Measurements from ENCODE around the gene EPHB6. TPM values are rescaled to one million over a fixed set of nuclear protein-coding genes. Genes with fewer than 3 reads are reported as not detected.

EPHB6 gene
- polyA plus RNA-seq, 1 of the 3 experiments (the other 2 are of a cell fraction): 1.8 TPM

DNA sequence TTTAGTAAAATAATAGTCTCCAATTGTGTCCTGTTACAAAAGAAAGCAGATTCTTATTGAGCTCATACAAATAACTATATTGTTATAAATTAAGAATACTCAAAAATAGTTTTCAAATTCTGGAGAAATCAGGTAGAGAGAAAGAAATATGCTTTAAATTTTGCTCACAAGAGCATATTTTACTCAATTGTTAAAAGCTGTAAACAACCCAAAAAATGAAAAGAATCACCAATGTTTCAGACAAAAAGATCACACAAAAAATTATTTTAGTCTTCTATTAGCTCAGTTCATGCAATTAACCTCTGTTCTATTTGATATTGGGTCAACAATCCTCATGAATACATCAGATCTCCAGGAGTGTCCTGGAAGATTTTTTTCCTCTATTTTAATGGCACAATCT, 49.3 kb downstream of the EPHB6 start:
- Histone ChIP-seq H3F3A (replicated peaks; ENCODE audit: insufficient read depth) (no peaks in the 10 kb centered on the region), H4K20me1 (ENCODE audit: insufficient read depth) (no peaks in the 10 kb centered on the region), H3K9ac (no peak overlapping the region), H3K4me3 (ENCODE audit: low read depth in 2 of 2, low read length in 1 of 2) (no peak overlapping the region), H3K79me2 (ENCODE audit: insufficient read depth) (no peaks in the 10 kb centered on the region), H3K9me3 (peaks cover 18% of the 10 kb centered on the region), H3K9me2 (no peaks in the 10 kb centered on the region), H3K36me3 (replicated peaks in 1 of 2; ENCODE audit: control insufficient read depth in 1 of 2, insufficient read depth in 2 of 2, low read length in 1 of 2) (no peaks in the 10 kb centered on the region), H3K27ac (ENCODE audit: low read depth in 2 of 2, low read length in 1 of 2) (no peak overlapping the region), H3K4me1 (ENCODE audit: control insufficient read depth in 1 of 2, insufficient read depth in 2 of 2, low read depth in 1 of 2, low read length in 1 of 2) (no peaks in the 10 kb centered on the region), H3K27me3 (ENCODE audit: insufficient read depth) (0 out of 2 replicates have a peak, but pooled peaks cover 11% of the 10 kb centered on the region), H2AFZ (ENCODE audit: low read depth) (no peak overlapping the region), H3K4me2 (no peak overlapping the region)
- DNase-seq: no peak
- ChIA-PET POLR2A (no interaction called here), CTCF (interaction anchor here (0.6 kb wide), 1 partner anchor 31 kb away, joined by 3 read pairs; no protein-coding TSS in a partner anchor)
- TF ChIP-seq RAD21 (IDR thresholded peaks at IDR 0.05; ENCODE audit: low read length) (no peak), SMC3 (IDR thresholded peaks at IDR 0.05; ENCODE audit: low read depth, low read length) (no peak), NRF1 (IDR thresholded peaks at IDR 0.05; ENCODE audit: low read depth, low read length) (no peak), FOXM1 (IDR thresholded peaks at IDR 0.05; ENCODE audit: low read depth) (no peak), POLR2AphosphoS5 (IDR thresholded peaks at IDR 0.05; ENCODE audit: low read depth, low read length) (no peak), TAF1 (IDR thresholded peaks at IDR 0.05; ENCODE audit: borderline replicate concordance, low read depth, low read length) (no peak), FOSL2 (IDR thresholded peaks at IDR 0.05; ENCODE audit: borderline replicate concordance, low read depth) (no peak), RXRA (IDR thresholded peaks at IDR 0.05; ENCODE audit: borderline replicate concordance, low read depth) (no peak), MEF2A (IDR thresholded peaks at IDR 0.05; ENCODE audit: borderline replicate concordance, low read depth) (no peak), TEAD4 (IDR thresholded peaks at IDR 0.05; ENCODE audit: borderline replicate concordance, insufficient read depth) (no peak), ELF1 (IDR thresholded peaks at IDR 0.05) (no peak), MXI1 (IDR thresholded peaks at IDR 0.05; ENCODE audit: low read depth, low read length) (no peak), YY1 (IDR thresholded peaks at IDR 0.05; ENCODE audit: low read depth) (no peak)
- TF ChIP-seq, protein P1, sequence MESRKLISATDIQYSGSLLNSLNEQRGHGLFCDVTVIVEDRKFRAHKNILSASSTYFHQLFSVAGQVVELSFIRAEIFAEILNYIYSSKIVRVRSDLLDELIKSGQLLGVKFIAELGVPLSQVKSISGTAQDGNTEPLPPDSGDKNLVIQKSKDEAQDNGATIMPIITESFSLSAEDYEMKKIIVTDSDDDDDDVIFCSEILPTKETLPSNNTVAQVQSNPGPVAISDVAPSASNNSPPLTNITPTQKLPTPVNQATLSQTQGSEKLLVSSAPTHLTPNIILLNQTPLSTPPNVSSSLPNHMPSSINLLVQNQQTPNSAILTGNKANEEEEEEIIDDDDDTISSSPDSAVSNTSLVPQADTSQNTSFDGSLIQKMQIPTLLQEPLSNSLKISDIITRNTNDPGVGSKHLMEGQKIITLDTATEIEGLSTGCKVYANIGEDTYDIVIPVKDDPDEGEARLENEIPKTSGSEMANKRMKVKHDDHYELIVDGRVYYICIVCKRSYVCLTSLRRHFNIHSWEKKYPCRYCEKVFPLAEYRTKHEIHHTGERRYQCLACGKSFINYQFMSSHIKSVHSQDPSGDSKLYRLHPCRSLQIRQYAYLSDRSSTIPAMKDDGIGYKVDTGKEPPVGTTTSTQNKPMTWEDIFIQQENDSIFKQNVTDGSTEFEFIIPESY (IDR thresholded peaks at IDR 0.05; ENCODE audit: borderline replicate concordance, low read depth): no peak
- TF ChIP-seq, protein P2, sequence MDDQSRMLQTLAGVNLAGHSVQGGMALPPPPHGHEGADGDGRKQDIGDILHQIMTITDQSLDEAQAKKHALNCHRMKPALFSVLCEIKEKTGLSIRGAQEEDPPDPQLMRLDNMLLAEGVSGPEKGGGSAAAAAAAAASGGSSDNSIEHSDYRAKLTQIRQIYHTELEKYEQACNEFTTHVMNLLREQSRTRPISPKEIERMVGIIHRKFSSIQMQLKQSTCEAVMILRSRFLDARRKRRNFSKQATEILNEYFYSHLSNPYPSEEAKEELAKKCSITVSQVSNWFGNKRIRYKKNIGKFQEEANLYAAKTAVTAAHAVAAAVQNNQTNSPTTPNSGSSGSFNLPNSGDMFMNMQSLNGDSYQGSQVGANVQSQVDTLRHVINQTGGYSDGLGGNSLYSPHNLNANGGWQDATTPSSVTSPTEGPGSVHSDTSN (IDR thresholded peaks at IDR 0.05): no peak
- TF ChIP-seq, protein P3, sequence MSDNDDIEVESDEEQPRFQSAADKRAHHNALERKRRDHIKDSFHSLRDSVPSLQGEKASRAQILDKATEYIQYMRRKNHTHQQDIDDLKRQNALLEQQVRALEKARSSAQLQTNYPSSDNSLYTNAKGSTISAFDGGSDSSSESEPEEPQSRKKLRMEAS (IDR thresholded peaks at IDR 0.05; ENCODE audit: low read depth): no peak

DNA sequence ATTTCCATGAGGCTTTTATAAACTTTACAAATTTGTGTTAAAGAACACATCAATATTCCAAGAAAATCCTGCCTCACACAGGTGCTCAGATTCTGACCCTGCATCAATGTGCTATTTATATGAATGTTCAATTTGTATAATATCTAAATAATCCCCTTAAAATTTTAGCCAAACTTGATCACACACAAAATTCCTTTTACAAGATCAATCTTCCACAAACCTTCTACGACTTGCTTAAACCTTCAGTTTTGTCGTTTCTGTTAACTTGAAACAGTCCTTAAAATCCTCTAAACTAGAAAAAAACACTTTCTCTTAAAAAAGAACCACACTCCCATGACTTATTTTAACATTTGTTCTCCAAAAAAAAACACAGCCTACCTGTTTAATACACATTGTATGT, 50.9 kb downstream of the EPHB6 start:
- no peaks in the 10 kb centered on the region for H3K27me3 ChIP-seq (ENCODE audit: insufficient read depth)
- no peaks in the 10 kb centered on the region for H4K20me1 ChIP-seq (ENCODE audit: insufficient read depth)
- no peak overlapping the region for H3K9ac ChIP-seq
- no peaks in the 10 kb centered on the region for H3K4me1 ChIP-seq (ENCODE audit: control insufficient read depth in 1 of 2, insufficient read depth in 2 of 2, low read depth in 1 of 2, low read length in 1 of 2)
- no peak for DNase-seq
- 14% methylated on average over 2 of the region's 2 CpGs for WGBS (ENCODE audit: low lambda C conversion rate)
- POLR2A ChIA-PET: no interaction called here
- no peak overlapping the region for H3K27ac ChIP-seq (ENCODE audit: low read depth in 2 of 2, low read length in 1 of 2)
- peaks cover 18% of the 10 kb centered on the region for H3K9me3 ChIP-seq
- CTCF ChIA-PET: no interaction called here
- H3K4me3 ChIP-seq (ENCODE audit: low read depth in 2 of 2, low read length in 1 of 2): no peak overlapping the region
- H3K4me2 ChIP-seq: no peak overlapping the region
- no peak overlapping the region for H2AFZ ChIP-seq (ENCODE audit: low read depth)
- H3K36me3 ChIP-seq (replicated peaks in 1 of 2; ENCODE audit: control insufficient read depth in 1 of 2, insufficient read depth in 2 of 2, low read length in 1 of 2): no peaks in the 10 kb centered on the region
- no peaks in the 10 kb centered on the region for H3K79me2 ChIP-seq (ENCODE audit: insufficient read depth)
- no peaks in the 10 kb centered on the region for H3K9me2 ChIP-seq
- TF ChIP-seq MEF2A (IDR thresholded peaks at IDR 0.05; ENCODE audit: borderline replicate concordance, low read depth) (no peak), POLR2AphosphoS5 (IDR thresholded peaks at IDR 0.05; ENCODE audit: low read depth, low read length) (no peak), EZH2phosphoT487 (IDR thresholded peaks at IDR 0.05; ENCODE audit: borderline replicate concordance, low read depth) (no peak), NFIC (IDR thresholded peaks at IDR 0.05; ENCODE audit: borderline replicate concordance) (no peak), FOXJ3 (CRISPR knock-in tag; IDR thresholded peaks at IDR 0.05) (no peak), CHD2 (IDR thresholded peaks at IDR 0.05; ENCODE audit: low read length, partially characterized antibody) (no peak), RXRA (IDR thresholded peaks at IDR 0.05; ENCODE audit: borderline replicate concordance, low read depth) (no peak), YY1 (IDR thresholded peaks at IDR 0.05; ENCODE audit: low read depth) (no peak)
- TF ChIP-seq, protein P1 (IDR thresholded peaks at IDR 0.05; ENCODE audit: borderline replicate concordance, low read depth): no peak
- H3F3A ChIP-seq (replicated peaks; ENCODE audit: insufficient read depth): no peaks in the 10 kb centered on the region
